ENCODE results near the gene BACE2. TPM values are rescaled to one million over a fixed set of nuclear protein-coding genes. Genes with fewer than 3 reads are reported as not detected.

Gene BACE2
- total and polyA plus RNA-seq, 2 donors (not counting 1 experiment from before 2014, with no cell fraction given), result 19.5 to 31.5 TPM

DNA sequence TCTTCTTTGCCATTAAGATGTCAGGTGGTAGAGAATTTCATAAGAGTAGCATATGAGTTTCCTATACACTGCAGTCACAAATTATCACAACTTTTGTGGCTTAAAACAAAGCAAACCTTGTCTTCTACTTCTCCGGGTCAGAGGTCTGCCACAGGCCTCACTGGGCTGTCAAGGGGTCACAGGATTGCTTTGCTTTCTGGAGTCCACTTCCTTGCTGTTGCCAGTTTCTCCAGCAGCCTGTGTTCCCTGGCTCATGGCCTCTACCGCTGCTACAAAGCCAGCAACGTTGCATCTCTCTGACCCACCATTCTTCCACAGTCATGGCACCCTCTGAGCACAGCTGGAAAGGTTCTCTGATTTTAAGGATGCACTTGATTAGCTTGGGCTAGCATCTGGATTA, 6.5 kb upstream of the BACE2 start:
- H3K4me1 ChIP-seq (ENCODE audit: control insufficient read depth, extremely low read depth, insufficient read depth, low read length), result no peaks in the 10 kb centered on the region
- H3K9ac ChIP-seq (ENCODE audit: insufficient read depth, low read length), result no peak overlapping the region
- TF ChIP-seq EZH2 (IDR thresholded peaks at IDR 0.05; ENCODE audit: low read length, missing control alignments), result no peak
- no peaks in the 10 kb centered on the region for H4K20me1 ChIP-seq (ENCODE audit: control insufficient read depth, extremely low read depth, insufficient read depth, low read length)
- no peak overlapping the region for H3K4me3 ChIP-seq (replicated peaks in 1 of 4; ENCODE audit: control extremely low read depth in 1 of 4, insufficient read depth in 1 of 4, low read depth in 3 of 4, low read length in 4 of 4)
- H3K27ac ChIP-seq (ENCODE audit: insufficient read depth, low read length), result no peak overlapping the region
- no peaks in the 10 kb centered on the region for H3K27me3 ChIP-seq (ENCODE audit: control insufficient read depth, insufficient read depth, low read length)
- no peaks in the 10 kb centered on the region for H3K79me2 ChIP-seq (ENCODE audit: control insufficient read depth, insufficient read depth, low read length)
- H2AFZ ChIP-seq (ENCODE audit: low read length), result no peak overlapping the region
- H3K9me3 ChIP-seq (ENCODE audit: control insufficient read depth, insufficient read depth, low read depth, low read length), result no peaks in the 10 kb centered on the region
- H3K4me2 ChIP-seq (ENCODE audit: extremely low read depth, insufficient read depth, low read length), result no peak overlapping the region
- DNase-seq (ENCODE audit: low read depth in 2 of 2), result no peak
- H3K36me3 ChIP-seq (ENCODE audit: control insufficient read depth, insufficient read depth, low read length), result no peaks in the 10 kb centered on the region

DNA sequence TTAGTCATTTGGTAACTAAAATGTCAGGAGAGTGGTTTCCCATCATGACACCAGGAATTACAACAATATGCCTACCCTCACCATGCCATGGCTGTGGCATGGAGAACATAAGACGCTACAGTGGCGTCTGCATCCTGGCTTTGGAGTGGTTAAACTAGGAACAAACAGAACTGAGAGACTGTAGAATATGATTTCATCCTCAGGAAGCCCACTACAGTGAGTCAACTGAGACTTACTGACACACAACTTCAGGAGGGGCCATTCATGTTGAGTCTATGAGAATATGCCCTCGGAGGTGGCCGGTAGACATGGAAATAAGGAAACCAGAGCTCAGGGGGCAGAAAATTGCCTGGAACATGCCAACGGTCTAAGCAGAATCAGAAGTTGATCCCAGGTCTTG, 5.9 kb upstream of the BACE2 start:
- no peaks in the 10 kb centered on the region for H3K79me2 ChIP-seq (ENCODE audit: control insufficient read depth, insufficient read depth, low read length)
- no peak overlapping the region for H3K4me3 ChIP-seq (replicated peaks in 1 of 4; ENCODE audit: control extremely low read depth in 1 of 4, insufficient read depth in 1 of 4, low read depth in 3 of 4, low read length in 4 of 4)
- DNase-seq (ENCODE audit: low read depth in 2 of 2), result no peak
- H2AFZ ChIP-seq (ENCODE audit: low read length), result no peak overlapping the region
- H3K9me3 ChIP-seq (ENCODE audit: control insufficient read depth, insufficient read depth, low read depth, low read length), result no peaks in the 10 kb centered on the region
- no peaks in the 10 kb centered on the region for H3K4me1 ChIP-seq (ENCODE audit: control insufficient read depth, extremely low read depth, insufficient read depth, low read length)
- no peaks in the 10 kb centered on the region for H3K27me3 ChIP-seq (ENCODE audit: control insufficient read depth, insufficient read depth, low read length)
- no peaks in the 10 kb centered on the region for H3K36me3 ChIP-seq (ENCODE audit: control insufficient read depth, insufficient read depth, low read length)
- no peak for TF ChIP-seq EZH2 (IDR thresholded peaks at IDR 0.05; ENCODE audit: low read length, missing control alignments)
- TF ChIP-seq, protein P1, sequence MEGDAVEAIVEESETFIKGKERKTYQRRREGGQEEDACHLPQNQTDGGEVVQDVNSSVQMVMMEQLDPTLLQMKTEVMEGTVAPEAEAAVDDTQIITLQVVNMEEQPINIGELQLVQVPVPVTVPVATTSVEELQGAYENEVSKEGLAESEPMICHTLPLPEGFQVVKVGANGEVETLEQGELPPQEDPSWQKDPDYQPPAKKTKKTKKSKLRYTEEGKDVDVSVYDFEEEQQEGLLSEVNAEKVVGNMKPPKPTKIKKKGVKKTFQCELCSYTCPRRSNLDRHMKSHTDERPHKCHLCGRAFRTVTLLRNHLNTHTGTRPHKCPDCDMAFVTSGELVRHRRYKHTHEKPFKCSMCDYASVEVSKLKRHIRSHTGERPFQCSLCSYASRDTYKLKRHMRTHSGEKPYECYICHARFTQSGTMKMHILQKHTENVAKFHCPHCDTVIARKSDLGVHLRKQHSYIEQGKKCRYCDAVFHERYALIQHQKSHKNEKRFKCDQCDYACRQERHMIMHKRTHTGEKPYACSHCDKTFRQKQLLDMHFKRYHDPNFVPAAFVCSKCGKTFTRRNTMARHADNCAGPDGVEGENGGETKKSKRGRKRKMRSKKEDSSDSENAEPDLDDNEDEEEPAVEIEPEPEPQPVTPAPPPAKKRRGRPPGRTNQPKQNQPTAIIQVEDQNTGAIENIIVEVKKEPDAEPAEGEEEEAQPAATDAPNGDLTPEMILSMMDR (conservative IDR thresholded peaks at IDR 0.05 in 1 of 2, IDR thresholded peaks at IDR 0.05 in 1 of 2; ENCODE audit: low read depth in 1 of 2, low read length in 2 of 2), result no peak
- H3K27ac ChIP-seq (ENCODE audit: insufficient read depth, low read length), result no peak overlapping the region
- H4K20me1 ChIP-seq (ENCODE audit: control insufficient read depth, extremely low read depth, insufficient read depth, low read length), result no peaks in the 10 kb centered on the region
- H3K9ac ChIP-seq (ENCODE audit: insufficient read depth, low read length), result no peak overlapping the region
- H3K4me2 ChIP-seq (ENCODE audit: extremely low read depth, insufficient read depth, low read length), result no peak overlapping the region

DNA sequence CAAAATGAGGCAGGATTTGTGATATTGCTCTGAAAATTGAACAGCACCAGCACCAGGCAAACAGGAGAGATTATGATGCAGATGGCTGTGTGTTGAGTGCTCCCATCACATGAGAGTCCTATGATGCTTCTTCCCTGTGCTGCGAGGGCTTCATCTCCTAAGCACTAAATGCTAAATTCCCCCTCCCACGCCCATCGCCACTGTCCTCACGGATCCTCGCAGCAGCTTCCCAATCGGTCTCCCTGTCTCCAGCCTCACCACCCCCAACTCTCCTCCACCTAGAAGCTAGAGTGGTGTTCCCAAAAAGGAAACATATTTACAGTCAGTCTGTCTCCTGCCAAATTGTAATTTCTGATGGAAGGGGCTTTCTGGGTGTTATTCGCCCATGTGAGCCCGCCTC, 4.9 kb upstream of the BACE2 start:
- Histone ChIP-seq H3K4me3 (replicated peaks in 1 of 4; ENCODE audit: control extremely low read depth in 1 of 4, insufficient read depth in 1 of 4, low read depth in 3 of 4, low read length in 4 of 4) (no peak overlapping the region), H3K79me2 (ENCODE audit: control insufficient read depth, insufficient read depth, low read length) (no peaks in the 10 kb centered on the region), H3K27me3 (ENCODE audit: control insufficient read depth, insufficient read depth, low read length) (no peaks in the 10 kb centered on the region), H3K27ac (ENCODE audit: insufficient read depth, low read length) (no peak overlapping the region), H4K20me1 (ENCODE audit: control insufficient read depth, extremely low read depth, insufficient read depth, low read length) (no peaks in the 10 kb centered on the region), H3K4me2 (ENCODE audit: extremely low read depth, insufficient read depth, low read length) (no peak overlapping the region), H3K9me3 (ENCODE audit: control insufficient read depth, insufficient read depth, low read depth, low read length) (no peaks in the 10 kb centered on the region), H3K9ac (ENCODE audit: insufficient read depth, low read length) (no peak overlapping the region), H3K36me3 (ENCODE audit: control insufficient read depth, insufficient read depth, low read length) (no peaks in the 10 kb centered on the region), H2AFZ (ENCODE audit: low read length) (no peak overlapping the region), H3K4me1 (ENCODE audit: control insufficient read depth, extremely low read depth, insufficient read depth, low read length) (no peaks in the 10 kb centered on the region)
- TF ChIP-seq, protein P1 (conservative IDR thresholded peaks at IDR 0.05 in 1 of 2, IDR thresholded peaks at IDR 0.05 in 1 of 2; ENCODE audit: low read depth in 1 of 2, low read length in 2 of 2), result no peak
- no peak for TF ChIP-seq EZH2 (IDR thresholded peaks at IDR 0.05; ENCODE audit: low read length, missing control alignments)
- no peak for DNase-seq (ENCODE audit: low read depth in 2 of 2)

All from fibroblast of lung (primary cell).